GDM1 (cell line): ENCODE measurements around the gene PHPT1.
"Not testable (repeated sequence)": the region's sequence is repeated elsewhere in the genome, so short reads cannot be mapped to it uniquely, and the experiment has no call there.

ENCODE experiments used
- DNase-seq: peaks from one replicate; lab custom pipeline; 2025; lab: John Stamatoyannopoulos, UW

PHPT1 gene

GRCh38 chr9:136823136-136824046 lies 25.8 kb upstream of the PHPT1 start:
- DNase-seq, result no peak

GRCh38 chr9:136824496-136825225 lies 24.5 kb upstream of the PHPT1 start:
- DNase-seq, result no peak

DNA sequence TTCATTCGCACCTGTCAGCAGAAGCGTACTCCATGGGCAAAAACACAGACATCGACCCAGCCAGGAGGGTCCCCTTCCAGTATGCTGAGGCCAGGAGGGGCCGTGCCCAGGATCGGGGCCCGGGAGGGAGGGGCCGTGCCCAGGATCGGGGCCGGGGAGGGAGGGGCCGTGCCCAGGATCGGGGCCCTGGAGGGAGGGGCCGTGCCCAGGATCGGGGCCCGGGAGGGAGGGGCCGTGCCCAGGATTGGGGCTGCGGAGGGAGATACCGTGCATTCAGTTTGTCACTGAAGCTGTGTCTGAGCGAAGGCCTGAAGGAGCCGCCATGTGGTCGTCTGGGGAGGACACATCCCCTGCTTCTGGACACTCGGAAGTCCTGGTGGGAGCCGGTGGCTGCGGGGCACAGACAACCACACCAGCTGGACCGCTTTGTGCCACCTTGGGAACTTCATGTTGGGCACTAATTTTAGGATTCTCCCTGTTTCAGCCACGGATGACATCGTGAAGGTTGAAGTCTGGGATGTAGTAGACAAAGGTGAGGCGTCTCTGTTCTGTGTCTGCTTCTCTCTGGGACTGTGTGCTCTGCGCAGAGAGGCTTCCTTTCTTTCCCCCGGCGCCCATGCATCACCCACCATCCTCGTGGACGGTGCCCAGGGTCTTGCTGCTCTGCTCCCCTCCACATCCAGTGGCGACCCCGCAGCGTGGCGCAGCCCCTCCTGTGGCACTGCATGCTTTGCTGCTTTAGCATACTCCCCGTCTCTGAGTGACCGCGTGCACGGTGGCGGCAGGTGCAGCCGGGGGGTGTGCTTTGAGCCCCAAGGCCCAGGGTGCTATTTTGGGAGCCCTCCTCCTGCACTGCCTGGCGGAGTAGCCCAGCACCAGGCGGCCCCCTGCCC lies 23.7 kb upstream of the PHPT1 start:
- no peak for DNase-seq

DNA sequence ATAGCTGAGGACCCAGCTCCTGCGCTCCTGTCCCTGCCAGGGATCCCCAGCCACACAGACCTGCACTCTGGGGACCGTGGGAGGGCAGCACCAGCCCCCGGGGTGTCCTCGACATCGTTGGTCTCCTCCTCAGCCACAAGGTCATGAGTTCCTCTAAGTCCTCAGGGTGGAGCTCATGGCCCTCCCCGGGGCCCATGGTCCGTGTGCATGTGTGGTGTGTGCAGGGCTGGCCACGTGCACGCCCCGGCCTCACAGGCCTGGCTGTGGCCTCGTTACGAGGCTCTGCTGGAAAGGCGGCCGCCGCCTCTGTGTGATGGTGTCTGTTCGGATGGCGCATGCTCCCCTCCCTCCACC lies 23.0 kb upstream of the PHPT1 start:
- DNase-seq, result no peak

GRCh38 chr9:136826703-136827582 lies 22.3 kb upstream of the PHPT1 start:
- no peak for DNase-seq

DNA sequence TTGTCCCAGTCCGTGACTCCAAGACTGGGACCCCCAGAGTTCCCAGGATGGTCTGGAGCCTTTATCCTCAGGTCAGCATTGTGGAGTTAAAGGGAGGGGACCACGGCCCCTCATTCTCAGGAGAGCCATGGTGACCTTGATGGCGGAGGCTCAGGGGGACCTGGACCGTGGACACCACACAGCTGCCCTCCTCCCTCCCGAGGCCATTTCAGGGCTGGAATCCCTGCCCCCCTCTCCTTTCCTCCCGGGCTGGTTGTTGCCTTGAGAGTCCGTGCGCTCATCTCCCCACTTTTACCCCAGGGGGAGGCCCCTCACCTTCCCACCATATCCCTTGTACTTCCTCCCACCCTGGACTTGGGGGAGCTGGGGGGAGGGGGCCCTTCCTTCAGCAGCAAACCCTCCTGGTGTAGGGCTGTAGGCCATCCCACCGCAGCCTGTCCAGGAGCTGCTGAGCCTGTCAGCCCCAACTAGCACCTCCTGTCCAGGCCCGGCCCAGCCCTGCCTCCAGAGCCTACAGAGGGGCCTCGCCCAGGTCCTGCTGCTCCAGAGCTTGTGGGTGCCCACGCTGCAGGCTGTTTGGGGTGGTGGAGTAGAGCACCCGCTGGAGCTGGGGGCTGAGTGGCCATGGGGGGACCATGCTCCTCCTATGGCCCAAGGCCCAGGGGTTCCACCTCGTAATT lies 21.3 kb upstream of the PHPT1 start:
- DNase-seq, result no peak

GRCh38 chr9:136828474-136829140 lies 20.6 kb upstream of the PHPT1 start:
- DNase-seq, result no peak

DNA sequence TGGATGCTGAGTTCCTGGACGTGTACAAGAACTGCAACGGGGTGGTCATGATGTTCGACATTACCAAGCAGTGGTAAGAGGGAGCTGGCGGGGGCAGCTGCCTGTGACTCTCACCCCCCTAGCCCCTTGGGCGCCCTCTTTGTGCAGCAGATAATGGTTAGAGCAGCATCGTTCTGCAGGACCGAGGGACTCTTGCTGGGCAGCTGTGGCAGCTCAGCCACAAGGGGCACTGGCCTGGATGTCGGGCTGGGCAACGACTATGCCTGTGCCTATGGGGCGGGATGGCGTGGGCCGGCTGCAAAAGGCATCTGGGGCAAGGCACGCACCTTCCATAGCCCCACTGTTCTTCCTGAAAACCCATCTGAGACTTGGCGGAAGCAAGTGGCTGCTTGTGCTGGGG lies 19.8 kb upstream of the PHPT1 start:
- DNase-seq, result no peak

DNA sequence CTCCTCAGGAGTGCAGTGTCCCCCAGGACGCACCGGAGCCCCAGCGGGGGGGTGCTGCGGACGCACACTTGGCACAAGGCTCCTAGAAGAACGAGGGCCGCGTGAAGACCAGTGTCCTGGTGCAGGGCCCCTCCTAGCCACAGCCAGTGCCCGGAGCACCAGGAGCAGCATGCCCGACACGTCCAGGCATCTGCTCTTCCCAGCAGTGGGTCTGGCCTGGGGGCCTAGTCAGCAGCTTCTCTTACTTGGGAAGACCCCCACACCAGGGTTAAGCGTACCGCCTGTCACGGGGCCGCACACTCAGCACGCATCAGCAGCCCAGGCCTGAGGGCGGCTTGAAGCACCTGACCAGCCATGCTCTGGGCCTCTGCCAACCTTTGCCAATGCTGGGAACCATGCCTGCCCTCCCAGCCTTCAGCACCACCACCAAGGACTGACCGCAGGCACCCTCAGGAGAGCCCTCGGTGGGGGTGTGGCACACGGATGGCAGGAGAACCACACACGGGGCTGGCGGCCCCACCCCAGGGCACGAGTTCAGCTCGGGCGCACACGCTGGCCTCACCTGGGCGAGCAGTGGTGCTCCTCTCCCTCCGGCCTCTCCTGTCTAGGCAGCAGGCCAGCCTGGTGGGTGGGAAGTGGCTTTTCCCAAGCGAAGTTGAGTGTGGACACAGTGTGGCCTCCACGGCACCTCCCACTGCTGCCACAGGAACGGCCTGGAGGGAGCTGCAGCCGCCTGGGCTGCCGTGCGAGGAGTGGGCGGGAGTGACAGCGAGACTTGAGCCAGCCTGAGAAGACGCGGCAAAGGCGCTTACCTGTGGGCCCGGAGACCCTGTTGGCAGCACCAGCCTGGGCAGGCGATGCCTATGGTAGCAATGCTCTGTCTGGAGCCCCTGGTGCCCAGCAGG lies 19.0 kb upstream of the PHPT1 start:
- no peak for DNase-seq

GRCh38 chr9:136831002-136831719 lies 18.0 kb upstream of the PHPT1 start:
- DNase-seq, result no peak

DNA sequence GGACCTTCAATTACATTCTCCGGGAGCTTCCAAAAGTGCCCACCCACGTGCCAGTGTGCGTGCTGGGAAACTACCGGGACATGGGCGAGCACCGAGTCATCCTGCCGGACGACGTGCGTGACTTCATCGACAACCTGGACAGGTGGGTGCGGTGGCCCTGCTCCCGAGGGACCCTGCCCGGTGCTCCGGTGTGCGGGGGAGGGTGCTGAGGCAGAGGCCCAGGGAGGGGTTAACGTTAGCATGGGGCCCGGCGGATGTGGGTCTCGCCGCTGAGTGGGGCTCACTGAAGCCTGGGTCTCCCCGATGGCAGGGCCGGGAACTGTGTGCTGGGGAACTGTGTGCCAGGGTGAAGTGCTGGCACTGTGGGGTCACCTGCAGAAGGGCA lies 17.5 kb upstream of the PHPT1 start:
- DNase-seq, result no peak

GRCh38 chr9:136832581-136832980 lies 16.6 kb upstream of the PHPT1 start:
- DNase-seq, result no peak

- not testable (repeated sequence) for DNase-seq
These were observed 15.7 kb upstream of the PHPT1 start for GRCh38 chr9:136833381-136834048.

- no peak for DNase-seq
These were observed 13.9 kb upstream of the PHPT1 start for GRCh38 chr9:136835162-136835931.

DNA sequence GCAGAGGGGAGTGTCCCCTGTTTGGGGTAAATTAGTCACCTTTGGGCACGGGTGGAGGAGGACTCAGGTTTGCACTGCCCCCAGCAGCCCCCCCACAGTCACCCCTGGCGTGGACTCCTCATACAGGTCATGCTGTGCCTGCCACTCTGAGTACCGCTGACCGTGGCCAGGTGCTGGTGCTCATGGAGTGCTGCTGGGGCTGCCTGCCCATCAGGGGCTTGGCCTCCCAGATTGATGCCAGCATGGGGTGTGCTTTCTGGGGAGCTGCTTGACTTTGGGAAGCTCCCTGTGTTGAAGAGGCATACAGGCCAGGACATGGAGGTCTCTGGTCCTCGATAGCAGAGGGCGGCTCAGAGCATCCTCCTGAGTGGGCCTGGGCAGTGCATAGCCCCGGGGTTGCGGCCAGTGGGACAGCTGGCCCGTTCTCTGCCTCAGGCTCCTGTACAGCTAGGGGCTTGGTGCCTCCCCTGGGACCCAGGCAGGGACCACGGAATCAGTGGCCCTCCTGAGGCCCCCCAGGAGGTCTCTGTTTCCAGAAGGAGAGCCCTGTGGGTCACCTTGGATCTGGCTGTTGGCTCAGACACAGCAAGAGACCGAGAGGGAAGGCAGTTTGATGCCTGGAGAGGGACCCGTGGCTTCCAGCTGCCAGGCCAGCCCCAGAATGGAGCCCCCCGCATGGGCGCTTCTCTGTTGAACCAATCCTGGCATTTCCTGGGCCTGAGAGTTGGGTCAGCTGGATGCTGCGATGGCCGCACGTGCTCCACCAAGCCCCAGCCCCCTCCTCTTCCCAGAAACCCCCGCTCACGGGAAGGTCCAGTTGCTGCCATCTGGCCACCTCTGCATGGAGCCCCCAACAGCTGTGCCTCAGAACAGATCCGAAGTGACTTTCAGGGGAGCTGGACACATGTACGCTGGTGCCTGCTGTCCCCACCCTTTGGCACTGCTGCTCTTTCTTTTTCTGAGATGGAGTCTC lies 13.0 kb upstream of the PHPT1 start:
- no peak for DNase-seq
